ENCODE measurements around the gene ME3. TPM values are rescaled to one million over a fixed set of nuclear protein-coding genes. Genes with fewer than 3 reads are reported as not detected.

Gene ME3
- total RNA-seq, 4 donors from 2014 or later = 1.9 to 18.3 (median 5.6) TPM

- no peak for DNase-seq
- H3K36me3 ChIP-seq = no peaks in the 10 kb centered on the region
- WGBS, 2 donors = 53 to 58% methylated on average over 6 of the region's 6 CpGs
- H3K27ac ChIP-seq = no peak overlapping the region
- H3K27me3 ChIP-seq = no peaks in the 10 kb centered on the region
- intact Hi-C loops (cut with DNase I) = no loop called here
- no peak overlapping the region for H3K4me3 ChIP-seq
- H3K4me1 ChIP-seq = no peaks in the 10 kb centered on the region
- TF ChIP-seq POLR2A (IDR thresholded peaks at IDR 0.05) (no peak), CTCF (IDR thresholded peaks at IDR 0.05) (no peak)
- no peaks in the 10 kb centered on the region for H3K9me3 ChIP-seq
Measured at GRCh38 chr11:86395061-86395551, 277.3 kb downstream of the ME3 start.

Other genes with a start within 250 kb of the ME3 start
- gene PRSS23, start 127.9 kb upstream of the ME3 start, total RNA-seq = 10 to 100 TPM in 2 of 4 donors, 1 to 10 TPM in 2; 2.9 to 20.6 (median 9.4) TPM